Smooth muscle cell of the brain vasculature (primary cell): ENCODE measurements around the gene ACADVL.
"Not testable (repeated sequence)": the region's sequence is repeated elsewhere in the genome, so short reads cannot be mapped to it uniquely, and the experiment has no call there.

ENCODE experiments used
- DNase-seq: peaks from one replicate; pipeline ENCODE4 v3.0.0-alpha.2; 2012; ENCODE audit warnings: low read depth, low spot score

The ACADVL gene

DNA sequence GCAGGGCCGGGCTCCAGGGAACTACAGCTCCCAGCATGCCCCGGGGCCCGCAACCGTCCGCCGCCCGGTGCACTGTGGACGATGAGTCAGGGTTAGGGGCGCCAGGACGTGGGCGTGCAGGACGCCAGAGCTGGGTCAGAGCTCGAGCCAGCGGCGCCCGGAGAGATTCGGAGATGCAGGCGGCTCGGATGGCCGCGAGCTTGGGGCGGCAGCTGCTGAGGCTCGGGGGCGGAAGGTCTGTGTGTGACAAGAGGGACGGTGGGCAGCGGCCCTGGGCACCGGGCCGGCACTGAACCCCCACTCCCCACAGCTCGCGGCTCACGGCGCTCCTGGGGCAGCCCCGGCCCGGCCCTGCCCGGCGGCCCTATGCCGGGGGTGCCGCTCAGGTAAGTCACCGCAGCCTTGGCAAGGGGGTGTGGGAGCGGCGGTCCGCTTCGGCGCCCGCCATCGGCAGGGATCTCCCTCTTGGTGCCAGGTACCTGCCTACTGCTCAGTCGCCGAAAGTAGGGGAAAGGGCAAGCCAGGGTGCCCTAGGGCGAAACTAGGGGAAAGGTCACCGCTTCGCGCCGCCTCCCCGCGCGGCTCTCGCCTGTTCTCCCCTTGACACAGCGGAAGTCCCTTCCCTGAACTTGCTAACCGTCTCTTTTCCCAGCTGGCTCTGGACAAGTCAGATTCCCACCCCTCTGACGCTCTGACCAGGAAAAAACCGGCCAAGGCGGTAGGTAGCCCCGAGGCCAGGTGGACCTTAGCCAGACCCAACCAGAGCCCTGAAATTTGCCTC, at the start of gene ACADVL, which contains the start of gene DLG4:
ACADVL (plus strand) TSS at position 127 of the 781 bp plus-strand sequence; CDS start at position 174, 47 bp downstream.
DLG4 (minus strand) TSS at position 25 of the 781 bp plus-strand sequence.
- DNase-seq = no peak

GRCh38 chr17:7172522-7173191, 47.1 kb upstream of the ACADVL start:
- DNase-seq = not testable (repeated sequence)

DNA sequence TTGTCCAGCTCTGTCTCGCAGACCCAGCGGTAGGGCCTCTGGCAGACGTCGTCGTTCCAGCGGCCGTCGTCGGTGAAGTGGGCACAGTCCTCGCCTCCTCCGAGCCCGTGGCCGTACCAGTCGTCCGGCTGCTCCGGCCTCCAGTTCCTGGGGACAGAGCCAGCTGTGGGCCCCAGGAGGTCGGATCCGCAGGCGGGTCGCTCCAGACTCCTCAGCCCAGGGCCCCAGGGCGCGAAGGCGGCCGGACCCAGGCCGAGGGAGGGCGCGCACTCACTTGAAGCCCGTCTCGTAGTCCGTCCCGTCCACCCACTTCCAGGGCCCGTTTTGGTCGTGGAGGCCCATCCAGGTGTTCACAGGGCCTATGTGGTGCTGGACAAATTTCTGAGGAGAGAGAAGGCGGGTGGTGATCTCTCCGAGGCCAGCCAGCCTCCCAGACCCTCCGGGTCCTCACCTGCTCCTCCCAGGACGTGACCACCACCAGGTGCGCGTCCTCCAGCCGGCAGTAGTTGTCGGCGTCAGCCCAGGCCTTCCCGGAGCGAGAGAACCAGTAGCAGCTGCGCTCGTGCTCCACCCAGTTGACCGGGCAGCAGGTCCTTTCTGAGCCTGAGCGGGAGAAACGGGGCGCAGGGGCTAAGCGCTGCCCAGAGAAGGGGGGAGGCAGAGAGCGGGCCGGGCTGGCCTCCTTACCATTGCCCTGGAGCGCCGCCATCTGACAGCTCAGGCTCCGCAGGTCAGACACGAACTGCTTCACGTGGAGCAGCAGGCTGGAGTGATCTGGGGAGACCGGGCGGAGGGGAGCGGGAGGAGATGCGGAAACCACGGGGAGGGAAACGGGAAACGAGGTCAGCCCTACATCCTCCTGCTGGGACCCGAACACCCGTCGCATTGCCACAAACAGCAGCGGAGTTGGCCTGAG, 45.8 kb upstream of the ACADVL start:
- no peak for DNase-seq

DNA sequence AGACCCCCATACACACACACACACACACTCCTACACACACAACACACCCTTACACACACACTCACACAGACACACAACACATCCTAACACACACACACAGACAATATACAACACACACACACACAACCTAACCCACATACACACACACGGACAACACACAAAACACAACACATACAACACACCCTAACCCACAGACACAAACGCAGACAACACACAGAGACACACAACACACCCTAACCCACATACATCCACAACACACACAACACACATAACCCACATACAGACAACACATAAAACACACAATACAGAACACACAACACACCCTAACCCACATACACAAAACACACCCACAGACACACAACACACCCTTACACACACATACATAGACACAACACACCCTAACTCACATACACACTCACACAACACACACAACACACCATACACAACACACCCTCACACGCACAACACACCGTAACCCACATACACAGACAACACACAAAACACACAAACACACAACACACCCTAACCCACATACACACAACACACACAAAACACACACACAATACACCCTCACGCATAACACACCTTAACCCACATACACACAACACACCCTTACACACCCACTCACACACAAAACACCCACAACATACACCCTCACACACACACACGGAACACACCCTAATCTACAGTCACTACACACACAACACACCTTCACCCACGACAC, 45.0 kb upstream of the ACADVL start:
- no peak for DNase-seq

DNA sequence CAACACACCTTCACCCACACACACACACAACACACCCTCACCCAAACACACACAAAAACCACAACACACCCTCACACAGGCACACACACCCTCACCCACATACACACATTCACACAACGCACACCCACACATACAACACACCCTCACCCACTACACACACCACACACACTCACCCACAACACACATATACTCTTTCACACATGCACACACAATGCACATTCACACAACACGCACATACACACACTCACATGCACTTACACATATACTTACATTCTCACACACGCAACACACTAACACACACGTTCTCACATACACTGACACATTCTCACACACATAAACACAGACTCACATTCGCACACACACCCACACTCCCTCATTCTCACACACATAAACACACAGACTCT, 44.4 kb upstream of the ACADVL start:
- DNase-seq = no peak

DNA sequence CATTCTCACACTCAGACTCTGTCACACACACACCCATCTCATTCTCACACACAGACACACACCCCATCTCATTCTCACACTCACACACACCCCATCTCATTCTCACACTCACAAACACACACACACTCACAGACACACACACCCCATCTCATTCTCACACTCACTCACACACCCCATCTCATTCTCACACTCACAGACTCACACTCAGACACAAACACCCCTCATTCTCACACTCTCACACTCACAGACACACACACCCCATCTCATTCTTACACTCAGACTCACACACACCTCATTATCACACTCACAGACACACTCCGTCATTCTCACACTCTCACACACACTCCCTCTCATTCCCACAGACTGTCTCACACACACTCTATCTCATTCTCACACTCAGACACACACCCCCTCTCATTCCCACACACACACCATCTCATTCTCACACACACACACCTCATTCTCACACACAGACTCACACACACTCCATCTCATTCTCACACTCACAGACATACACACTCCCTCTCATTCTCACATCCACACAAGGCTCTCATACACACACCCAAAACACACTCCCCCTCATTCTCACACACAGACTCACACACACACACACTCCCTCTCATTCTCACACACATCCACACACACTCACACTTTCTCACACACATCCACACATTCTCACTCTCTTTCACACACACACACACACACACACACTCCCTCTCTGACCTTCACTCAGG, 43.5 kb upstream of the ACADVL start:
- DNase-seq = no peak

- no peak for DNase-seq
Measured at GRCh38 chr17:7176841-7177190, 42.9 kb upstream of the ACADVL start.

GRCh38 chr17:7177191-7177953, 42.4 kb upstream of the ACADVL start:
- peak; percentile 23 for DNase-seq

GRCh38 chr17:7177954-7178477, 41.7 kb upstream of the ACADVL start:
- DNase-seq = no peak

DNA sequence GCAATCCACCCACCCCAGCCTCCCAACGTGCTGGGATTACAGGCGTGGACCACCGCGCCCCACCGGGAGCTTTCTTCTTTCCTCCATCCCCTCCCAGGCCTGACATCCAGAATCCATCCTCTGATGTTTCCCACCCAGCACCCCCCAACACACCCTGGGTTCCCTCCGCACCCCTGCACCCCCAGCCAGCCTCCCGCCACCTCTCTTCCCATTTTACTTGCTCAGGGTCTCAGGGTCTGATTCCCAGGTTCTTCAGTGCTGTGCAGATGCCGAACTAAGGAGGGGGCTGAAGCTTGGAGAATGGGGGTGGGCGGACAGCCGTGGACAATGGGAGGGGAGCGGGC, 40.8 kb upstream of the ACADVL start:
- DNase-seq = no peak

GRCh38 chr17:7179317-7180254, 40.2 kb upstream of the ACADVL start, which contains the start of gene ASGR1:
Gene ASGR1, minus strand, starts transcription at chr17:7179370. Its CDS starts 807 bp downstream, at chr17:7178563.
- DNase-seq = no peak

GRCh38 chr17:7182101-7182500, 37.6 kb upstream of the ACADVL start:
- not testable (repeated sequence) for DNase-seq

DNA sequence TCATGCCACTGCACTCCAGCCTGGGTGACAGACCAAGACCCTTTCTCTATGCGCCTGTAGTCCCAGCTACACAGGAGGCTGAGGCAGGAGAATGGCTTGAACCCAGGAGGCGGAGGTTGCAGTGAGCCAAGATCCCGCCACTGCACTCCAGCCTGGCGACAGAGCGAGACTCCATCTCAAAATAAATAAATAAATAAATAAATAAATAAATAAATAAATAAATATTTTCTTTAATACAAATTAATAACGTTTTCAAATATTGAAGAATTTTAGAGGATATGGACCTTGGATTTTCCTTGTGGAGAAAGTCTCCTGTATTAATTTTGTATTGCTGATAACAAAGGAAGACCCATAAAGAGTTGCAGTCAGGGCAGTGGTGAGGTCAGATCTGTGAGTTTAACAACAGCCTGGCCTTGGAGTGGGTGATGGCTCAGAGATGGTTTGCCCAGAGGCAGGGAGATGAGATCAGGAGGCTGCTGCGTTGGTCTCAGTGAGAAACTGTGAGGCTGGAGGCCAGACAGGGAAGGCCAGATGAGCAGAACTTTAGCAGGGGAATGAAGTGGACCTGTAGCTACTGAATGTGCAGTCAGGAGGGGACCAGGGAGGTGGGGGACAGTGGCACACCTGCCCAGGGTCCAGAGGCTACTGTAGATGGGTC, 36.2 kb upstream of the ACADVL start:
- no peak for DNase-seq

GRCh38 chr17:7184091-7184488, 35.6 kb upstream of the ACADVL start:
- DNase-seq = no peak

DNA sequence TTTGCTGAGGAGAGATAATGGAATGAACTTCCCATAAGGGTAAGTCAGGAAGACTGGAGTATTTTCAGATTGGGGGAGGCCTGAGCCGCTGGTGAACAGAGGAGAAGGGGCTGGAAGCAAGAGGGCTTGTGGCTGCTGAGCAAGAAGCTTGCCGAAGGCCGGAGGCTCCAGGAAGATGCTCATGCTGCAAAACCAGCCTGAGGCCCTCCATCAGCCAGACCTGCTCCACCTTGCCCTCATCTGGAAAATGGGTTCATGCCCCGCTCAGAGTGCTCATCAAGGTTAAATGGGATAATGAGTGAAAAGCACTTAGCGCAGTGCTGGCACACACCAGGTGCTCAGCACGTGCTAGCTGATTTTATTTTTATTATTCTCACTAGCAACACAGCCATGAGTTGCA, 35.1 kb upstream of the ACADVL start:
- no peak for DNase-seq

GRCh38 chr17:7186241-7186640, 33.5 kb upstream of the ACADVL start:
- no peak for DNase-seq

DNA sequence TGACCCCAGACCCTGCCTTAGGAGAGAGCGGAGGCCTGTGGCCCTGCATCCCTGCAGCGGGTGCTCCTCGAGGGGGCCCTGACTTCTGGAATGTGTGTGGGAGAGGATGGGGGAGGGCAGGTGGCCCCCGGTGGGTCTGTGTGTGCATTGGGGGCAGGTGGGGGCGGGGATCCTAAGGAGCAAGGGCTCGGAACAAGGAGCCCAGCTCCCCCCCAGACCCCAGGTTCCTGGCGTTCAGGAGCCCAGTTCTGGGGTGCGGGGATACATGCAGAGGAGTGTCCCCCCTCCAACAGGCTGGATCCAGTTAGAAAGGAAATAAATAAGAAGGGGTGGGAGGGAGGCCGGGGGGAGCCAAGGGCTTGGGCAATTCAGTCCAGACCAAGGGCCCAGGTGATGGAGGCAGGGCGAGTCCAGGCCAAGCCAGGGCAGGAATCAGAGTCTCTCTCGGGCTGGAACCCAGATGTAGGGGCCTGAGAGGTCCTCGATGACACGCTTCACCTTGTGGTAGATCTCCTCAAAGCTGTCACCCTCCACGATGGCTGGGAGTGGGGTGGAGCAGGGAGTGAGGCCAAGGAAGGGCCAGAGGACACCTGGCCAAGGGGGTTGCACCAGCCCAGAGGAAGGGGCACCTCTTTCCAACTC, 29.3 kb upstream of the ACADVL start:
- no peak for DNase-seq

DNA sequence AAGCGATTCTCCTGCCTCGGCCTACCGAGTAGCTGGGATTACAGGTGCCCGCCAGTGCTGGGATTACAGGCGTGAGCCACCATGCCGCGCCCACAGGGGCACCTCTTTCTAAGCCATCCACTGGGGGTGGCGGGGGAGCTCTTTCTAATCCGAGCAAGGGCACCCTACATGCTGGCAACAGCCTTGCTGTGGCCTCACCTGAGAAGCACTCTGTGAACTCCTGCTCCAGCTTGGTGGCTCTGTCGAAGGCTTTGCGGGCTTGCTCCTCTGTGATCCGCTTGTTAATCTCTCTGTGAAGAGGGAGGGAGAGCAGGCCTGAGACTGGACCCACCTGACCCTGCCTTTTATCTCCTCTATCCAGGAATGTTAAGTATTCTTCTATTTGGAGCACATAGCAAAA, 28.7 kb upstream of the ACADVL start:
- DNase-seq = no peak
